HG02571 (cell line): ENCODE measurements around the gene TCTN3.
"Not testable (repeated sequence)": the region's sequence is repeated elsewhere in the genome, so short reads cannot be mapped to it uniquely, and the experiment has no call there.

Experiments used
- ATAC-seq: cut with Tn5 transposase; IDR thresholded peaks from one replicate; pipeline ENCODE4 v1.9.1; 2021; ENCODE audit warnings: mild to moderate bottlenecking, moderate library complexity; ENCODE audit not compliant: unreplicated experiment

TCTN3 gene

GRCh38 chr10:95693668-95694534 lies at the start of gene TCTN3:
TSS of gene TCTN3 (minus strand) at chr10:95693927. CDS start at chr10:95693899, 28 bp downstream.
- peak; percentile 99 for ATAC-seq

- no peak for ATAC-seq
Measured at GRCh38 chr10:95742962-95743535, 49.3 kb upstream of the TCTN3 start.

- no peak for ATAC-seq
Measured at GRCh38 chr10:95742485-95742884, 48.8 kb upstream of the TCTN3 start.

GRCh38 chr10:95741807-95742467 lies 48.2 kb upstream of the TCTN3 start:
- no peak for ATAC-seq

GRCh38 chr10:95739056-95739455 lies 45.3 kb upstream of the TCTN3 start:
- no peak for ATAC-seq

- ATAC-seq: not testable (repeated sequence)
Measured at GRCh38 chr10:95732907-95733306, 39.2 kb upstream of the TCTN3 start.

GRCh38 chr10:95730233-95730632 lies 36.5 kb upstream of the TCTN3 start:
- no peak for ATAC-seq

GRCh38 chr10:95729323-95730055 lies 35.8 kb upstream of the TCTN3 start:
- ATAC-seq: no peak

- ATAC-seq: no peak
Measured at GRCh38 chr10:95728526-95728925, 34.8 kb upstream of the TCTN3 start.

- not testable (repeated sequence) for ATAC-seq
Measured at GRCh38 chr10:95722496-95722895, 28.8 kb upstream of the TCTN3 start.

- ATAC-seq: not testable (repeated sequence)
Measured at GRCh38 chr10:95720745-95721144, 27.0 kb upstream of the TCTN3 start.

- no peak for ATAC-seq
Measured at GRCh38 chr10:95716866-95717265, 23.1 kb upstream of the TCTN3 start.

- no peak for ATAC-seq
Measured at GRCh38 chr10:95716466-95716865, 22.7 kb upstream of the TCTN3 start.

- ATAC-seq: no peak
Measured at GRCh38 chr10:95711492-95711891, 17.8 kb upstream of the TCTN3 start.

GRCh38 chr10:95706990-95707389 lies 13.3 kb upstream of the TCTN3 start:
- no peak for ATAC-seq

- no peak for ATAC-seq
Measured at GRCh38 chr10:95706573-95706972, 12.8 kb upstream of the TCTN3 start.

- ATAC-seq: no peak
Measured at GRCh38 chr10:95698415-95698814, 4.7 kb upstream of the TCTN3 start.

GRCh38 chr10:95697429-95697828 lies 3.7 kb upstream of the TCTN3 start:
- ATAC-seq: no peak

GRCh38 chr10:95694665-95695064 lies 938 bp upstream of the TCTN3 start:
- ATAC-seq: no peak

- no peak for ATAC-seq
Measured at GRCh38 chr10:95693071-95693667, 558 bp downstream of the TCTN3 start.

- no peak for ATAC-seq
Measured at GRCh38 chr10:95691281-95691680, 2.4 kb downstream of the TCTN3 start.
